Fibroblast of lung (primary cell): Measurements from ENCODE around the gene EFHB.

Experiments used
- CTCF ChIP-seq, 2 donors: IDR thresholded peaks in 1 of 2; conservative IDR thresholded peaks in 1 of 2; 1 replicate in 1 of 2; 2 replicates in 1 of 2; pipeline ENCODE4 v1.5.1; 2011 to 2012; ENCODE audit warnings: low read length in 2 of 2, control low read depth in 1 of 2, inconsistent platforms in 1 of 2, low read depth in 1 of 2, mild to moderate bottlenecking in 1 of 2
- EZH2 ChIP-seq: IDR thresholded peaks from 2 replicates; pipeline ENCODE4 v1.5.1; 2012; ENCODE audit warnings: low read length, control low read depth, mild to moderate bottlenecking; ENCODE audit errors: missing control alignments

DNA sequence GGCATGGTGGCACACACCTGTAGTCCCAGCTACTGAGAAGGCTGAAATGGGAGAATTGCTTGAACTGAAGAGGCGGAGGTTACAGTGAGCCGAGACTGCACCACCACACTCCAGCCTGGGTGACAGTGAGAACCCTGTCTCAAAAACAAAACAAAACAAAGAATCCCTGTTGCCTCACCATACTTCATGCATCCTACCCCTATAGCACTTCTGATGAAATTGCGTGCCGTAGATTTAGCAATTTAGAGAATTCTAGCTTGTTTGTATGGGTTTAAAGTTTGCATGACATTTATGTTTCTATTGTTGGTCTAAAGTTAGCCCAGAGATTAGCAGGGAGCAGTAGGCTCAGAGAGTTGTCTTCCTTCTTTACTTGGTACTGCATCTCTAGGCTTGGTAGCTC lies 20.7 kb upstream of the EFHB start:
- no peak for TF ChIP-seq CTCF (conservative IDR thresholded peaks at IDR 0.05 in 1 of 2, IDR thresholded peaks at IDR 0.05 in 1 of 2; ENCODE audit: low read depth in 1 of 2, low read length in 2 of 2)
- no peak for TF ChIP-seq EZH2
